HG03060 (cell line): ENCODE results near the gene RCVRN.
"Not testable (repeated sequence)": the region's sequence is repeated elsewhere in the genome, so short reads cannot be mapped to it uniquely, and the experiment has no call there.

Experiments used
- ATAC-seq: cut with Tn5 transposase; IDR thresholded peaks from one replicate; pipeline ENCODE4 v1.9.1; 2021; ENCODE audit warnings: low read depth, moderate number of reproducible peaks; ENCODE audit not compliant: unreplicated experiment

Gene RCVRN

GRCh38 chr17:9922012-9922848, 17.2 kb upstream of the RCVRN start:
- no peak for ATAC-seq

- not testable (repeated sequence) for ATAC-seq
Measured at GRCh38 chr17:9921216-9921615, 16.1 kb upstream of the RCVRN start.

GRCh38 chr17:9918804-9919352, 13.8 kb upstream of the RCVRN start:
- ATAC-seq = no peak

GRCh38 chr17:9918352-9918751, 13.3 kb upstream of the RCVRN start:
- ATAC-seq = no peak

GRCh38 chr17:9917801-9918200, 12.7 kb upstream of the RCVRN start:
- no peak for ATAC-seq

- ATAC-seq = no peak
Measured at GRCh38 chr17:9917131-9917530, 12.1 kb upstream of the RCVRN start.

- ATAC-seq = no peak
Measured at GRCh38 chr17:9916108-9916507, 11.0 kb upstream of the RCVRN start.

GRCh38 chr17:9913476-9913875, 8.4 kb upstream of the RCVRN start:
- no peak for ATAC-seq

- no peak for ATAC-seq
Measured at GRCh38 chr17:9912121-9913099, 7.3 kb upstream of the RCVRN start.

- no peak for ATAC-seq
Measured at GRCh38 chr17:9911089-9911488, 6.0 kb upstream of the RCVRN start.

GRCh38 chr17:9908649-9909042, 3.6 kb upstream of the RCVRN start:
- ATAC-seq = no peak

- ATAC-seq = no peak
Measured at GRCh38 chr17:9907883-9908648, 3.0 kb upstream of the RCVRN start.

GRCh38 chr17:9907131-9907530, 2.1 kb upstream of the RCVRN start:
- ATAC-seq = no peak

- no peak for ATAC-seq
Measured at GRCh38 chr17:9906616-9907015, 1.5 kb upstream of the RCVRN start.

GRCh38 chr17:9905902-9906301, 831 bp upstream of the RCVRN start:
- no peak for ATAC-seq

- no peak for ATAC-seq
Measured at GRCh38 chr17:9904277-9905077, 594 bp downstream of the RCVRN start.

- no peak for ATAC-seq
Measured at GRCh38 chr17:9902120-9902519, 3.0 kb downstream of the RCVRN start.

GRCh38 chr17:9900784-9901183, 4.3 kb downstream of the RCVRN start:
- no peak for ATAC-seq

GRCh38 chr17:9900044-9900594, 5.0 kb downstream of the RCVRN start:
- no peak for ATAC-seq
